SK-N-SH (cell line): ENCODE measurements around the gene ZNF680.

Experiments
- CTCF ChIP-seq: fragments of 200-600 bp; sonication (generic); IDR thresholded peaks from 2 replicates; pipeline ENCODE4 v1.6.1; 2017; ENCODE audit warnings: antibody characterized with exemption, mild to moderate bottlenecking, moderate library complexity
- GABPA ChIP-seq: IDR thresholded peaks from 2 replicates; pipeline ENCODE4 v1.4.0; 2012; ENCODE audit warnings: low read depth, mild to moderate bottlenecking
- JUND ChIP-seq: IDR thresholded peaks from 2 replicates; pipeline ENCODE4 v1.4.0; 2012
- NRF1 ChIP-seq: IDR thresholded peaks from 2 replicates; pipeline ENCODE4 v1.6.1; 2012; ENCODE audit warnings: low read depth, mild to moderate bottlenecking, low read length
- PBX3 ChIP-seq: IDR thresholded peaks from 2 replicates; pipeline ENCODE4; 2012
- REST ChIP-seq: IDR thresholded peaks from 2 replicates; pipeline ENCODE4 v1.6.1; 2012; ENCODE audit warnings: mild to moderate bottlenecking, low read depth, low read length, moderate library complexity
- RXRA ChIP-seq: IDR thresholded peaks from 2 replicates; pipeline ENCODE4 v1.4.0; 2012; ENCODE audit warnings: low read depth, mild to moderate bottlenecking, borderline replicate concordance

- TF ChIP-seq CTCF (no peak), GABPA (no peak), RXRA (no peak), REST (no peak), JUND (no peak), NRF1 (no peak), PBX3 (no peak)
Observed at GRCh38 chr7:64533756-64534155, 29.1 kb downstream of the ZNF680 start.
